Small intestine (tissue), 7 donors: Measurements from ENCODE around the gene ROR1. TPM values are rescaled to one million over a fixed set of nuclear protein-coding genes. Genes with fewer than 3 reads are reported as not detected.
"Not testable (repeated sequence)": the region's sequence is repeated elsewhere in the genome, so short reads cannot be mapped to it uniquely, and the experiment has no call there.

Experiments used
- DNase-seq, 2 donors: peaks; one replicate each; pipeline versions ENCODE4 v3.0.0 to v3.0.0-alpha.2; 2013
- FAIRE-seq: peaks from 2 replicates; lab custom pipeline; 2012; peaks lifted over from hg19 to GRCh38; lab: Jason Lieb, UNC
- H3K27ac ChIP-seq, 3 donors: one replicate each; pipeline ENCODE4 v1.5.1; 2013; ENCODE audit warnings: low read length in 2 of 3, mild to moderate bottlenecking in 2 of 3, control low read depth in 1 of 3, inconsistent platforms in 1 of 3, low read depth in 1 of 3, moderate library complexity in 1 of 3
- H3K27me3 ChIP-seq, 3 donors: one replicate each; pipeline ENCODE4 v1.6.1; 2013; ENCODE audit warnings: low read length in 3 of 3, inconsistent platforms in 1 of 3; ENCODE audit not compliant: control insufficient read depth in 3 of 3, insufficient read depth in 3 of 3
- H3K36me3 ChIP-seq, 3 donors: one replicate each; pipeline ENCODE4 v1.6.1; 2013; ENCODE audit warnings: low read length in 3 of 3, inconsistent platforms in 1 of 3, low read depth in 1 of 3, mild to moderate bottlenecking in 1 of 3, moderate library complexity in 1 of 3; ENCODE audit not compliant: control insufficient read depth in 3 of 3, insufficient read depth in 2 of 3
- H3K4me1 ChIP-seq, 3 donors: one replicate each; pipeline ENCODE4 v1.6.1; 2013; ENCODE audit warnings: low read length in 2 of 3, inconsistent platforms in 1 of 3, low read depth in 1 of 3, mild to moderate bottlenecking in 1 of 3, moderate library complexity in 1 of 3; ENCODE audit not compliant: control insufficient read depth in 3 of 3, insufficient read depth in 2 of 3
- H3K4me3 ChIP-seq, 3 donors: one replicate each; pipeline ENCODE4 v1.5.1; 2013; ENCODE audit warnings: low read length in 3 of 3, control low read depth in 1 of 3, inconsistent platforms in 1 of 3, low read depth in 1 of 3, mild to moderate bottlenecking in 1 of 3, moderate library complexity in 1 of 3
- H3K9me3 ChIP-seq, 2 donors: one replicate each; pipeline ENCODE4 v1.6.1; 2013; ENCODE audit warnings: low read depth in 1 of 2, low read length in 1 of 2; ENCODE audit not compliant: control insufficient read depth in 2 of 2, insufficient read depth in 1 of 2
- WGBS, 3 donors: extraction: QIAGEN DNeasy Blood & Tissue Kit; methylation state at CpG; one replicate each; pipeline ENCODE4 v1.1.7; 2013; 5-methylcytosine and 5-hydroxymethylcytosine counted together
- polyA plus RNA-seq, 4 donors: library from polyadenylated mRNA; stranded (reverse) in 3 of 4; unstranded in 1 of 4; fragments of 200-250 nt in 3 of 4; fragments of 120-200 nt in 1 of 4; gene quantifications; one replicate each; pipeline versions ENCODE4 v1.2.1 to v1.2.3, GENCODE V29; 2013
- donor health status: healthy with polysubstance abuse.
- donor health status: control.
- donor health status: control.
- donor health status: Bipolar disorder and iron deficiency.
- donor health status: healthy.

ROR1 gene
- polyA plus RNA-seq, 4 donors = 0.22 to 3.6 (median 3.2) TPM; not detected in 1

DNA sequence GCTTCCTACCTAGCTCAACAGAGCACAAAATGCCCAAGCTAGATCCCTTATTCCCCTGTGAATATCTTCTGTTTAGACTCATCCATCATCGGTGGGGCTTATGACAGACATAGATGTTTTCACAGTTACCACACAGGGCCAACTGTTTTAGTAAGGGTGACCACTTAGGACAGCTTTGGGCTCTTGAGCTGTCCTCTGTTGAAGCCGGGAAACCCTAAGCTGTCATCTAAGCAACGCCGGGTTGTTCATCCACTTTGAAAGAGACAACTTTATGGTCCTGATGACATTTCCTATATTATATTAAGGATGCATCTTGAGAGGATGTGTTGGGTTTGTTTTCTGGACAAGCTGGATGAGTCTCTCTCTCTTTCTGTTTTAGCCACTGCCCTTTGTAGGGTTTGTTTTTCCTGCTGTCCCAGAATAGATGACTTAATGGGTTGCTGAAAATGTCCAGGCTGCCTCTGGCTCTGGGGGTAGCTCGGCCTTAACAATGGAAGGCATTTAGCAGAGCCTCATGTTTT, 319.1 kb downstream of the ROR1 start:
- Histone ChIP-seq H3K9me3 (no peaks in the 10 kb centered on the region), H3K27ac (no peak overlapping the region), H3K27me3 (no peaks in the 10 kb centered on the region), H3K4me1 (no peaks in the 10 kb centered on the region), H3K4me3 (no peak overlapping the region), H3K36me3 (no peaks in the 10 kb centered on the region)
- 54 to 84% (median 76%) methylated on average over 5 of the region's 5 CpGs for WGBS, 3 donors
- no peak for DNase-seq
- FAIRE-seq = no peak

DNA sequence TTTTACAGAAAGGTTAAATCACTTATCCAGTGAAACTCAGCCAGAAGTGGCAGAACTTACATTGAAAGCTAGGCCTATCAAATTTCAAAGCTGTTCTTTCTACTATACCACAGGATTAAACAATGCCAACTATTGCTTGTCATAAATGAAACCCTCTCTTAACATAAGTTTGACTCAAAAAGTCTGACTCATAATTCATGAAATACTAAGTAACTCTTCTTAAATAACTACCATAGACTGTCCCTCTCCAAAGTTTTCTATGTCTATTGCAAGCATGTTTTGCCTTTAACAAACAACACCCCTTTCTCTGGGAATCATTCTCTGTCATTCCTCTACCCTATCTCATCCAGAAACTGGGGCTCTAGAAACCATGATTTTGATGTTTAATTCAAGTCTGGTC, 320.1 kb downstream of the ROR1 start:
- H3K36me3 ChIP-seq = no peaks in the 10 kb centered on the region
- no peaks in the 10 kb centered on the region for H3K9me3 ChIP-seq
- no peak overlapping the region for H3K4me3 ChIP-seq
- no peaks in the 10 kb centered on the region for H3K4me1 ChIP-seq
- FAIRE-seq = no peak
- H3K27me3 ChIP-seq = no peaks in the 10 kb centered on the region
- H3K27ac ChIP-seq = no peak overlapping the region
- no peak for DNase-seq

DNA sequence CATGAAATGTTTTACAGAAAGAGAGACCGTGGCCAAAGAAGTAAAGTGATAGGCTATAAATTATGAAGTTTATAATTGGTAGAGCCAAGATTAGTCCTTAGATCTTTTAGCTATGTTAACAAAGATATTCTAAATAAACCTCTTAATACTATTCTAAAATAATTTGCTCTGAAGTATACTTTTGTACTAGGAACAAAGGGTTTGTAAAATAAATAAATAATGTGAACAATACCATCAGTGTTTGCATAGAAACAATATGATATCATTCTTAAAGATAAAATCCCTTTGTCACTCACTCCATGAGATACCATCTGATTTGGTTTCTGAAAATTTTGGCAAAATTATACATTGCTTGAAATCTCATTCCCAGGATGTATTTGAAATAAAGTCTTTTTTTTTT, 322.0 kb downstream of the ROR1 start:
- 60 to 86% (median 80%) methylated on average over 1 of the region's 1 CpG for WGBS, 3 donors
- no peak for DNase-seq
- no peak overlapping the region for H3K4me3 ChIP-seq
- no peak overlapping the region for H3K27ac ChIP-seq
- no peak for FAIRE-seq
- H3K4me1 ChIP-seq = no peaks in the 10 kb centered on the region
- H3K36me3 ChIP-seq = no peaks in the 10 kb centered on the region
- no peaks in the 10 kb centered on the region for H3K9me3 ChIP-seq
- H3K27me3 ChIP-seq = no peaks in the 10 kb centered on the region

DNA sequence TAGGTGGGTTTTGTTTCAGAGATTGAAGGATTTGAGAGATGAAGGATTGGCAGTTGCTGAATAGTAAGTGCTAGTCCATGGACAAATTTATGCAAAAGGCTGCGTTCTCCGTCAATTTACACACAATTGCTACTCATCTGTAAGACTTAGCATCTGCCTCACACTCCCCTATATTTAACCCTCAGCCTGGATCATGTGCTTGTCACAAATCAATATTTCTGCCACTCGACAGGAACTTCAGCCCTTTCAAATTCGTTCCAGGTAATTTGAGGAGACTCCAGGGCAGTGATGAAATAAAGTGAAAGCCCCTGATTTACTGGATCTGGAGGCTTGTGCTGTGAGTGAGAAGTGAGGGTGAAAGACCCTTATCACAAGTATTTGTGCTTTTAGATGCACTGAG, 324.0 kb downstream of the ROR1 start:
- DNase-seq = no peak
- WGBS, 3 donors = 68 to 88% (median 71%) methylated on average over 4 of the region's 4 CpGs
- FAIRE-seq = no peak

DNA sequence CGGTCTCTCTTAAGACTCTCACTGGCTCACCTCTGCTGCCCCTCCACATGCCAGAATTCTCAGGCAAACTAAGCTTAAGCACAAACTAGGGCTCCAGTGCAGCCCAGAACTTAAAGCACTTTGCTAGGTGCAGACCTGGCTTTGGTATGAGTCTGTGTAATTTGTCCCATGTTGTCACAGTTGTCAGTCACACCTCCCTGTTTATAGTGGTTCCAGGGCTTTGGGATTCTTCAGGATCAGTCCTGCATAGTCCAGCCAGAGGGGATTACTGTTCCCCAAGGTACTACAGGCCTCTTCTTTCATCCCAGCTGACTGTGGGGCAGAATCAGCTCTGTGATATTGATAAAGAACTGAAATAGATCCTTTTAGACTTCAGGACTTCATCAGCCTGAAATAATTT, 324.6 kb downstream of the ROR1 start:
- no peaks in the 10 kb centered on the region for H3K4me1 ChIP-seq
- no peak overlapping the region for H3K27ac ChIP-seq
- WGBS, 3 donors = 95 to 100% (median 95%) methylated on average over 1 of the region's 1 CpG
- H3K36me3 ChIP-seq = no peaks in the 10 kb centered on the region
- H3K4me3 ChIP-seq = no peak overlapping the region
- H3K9me3 ChIP-seq = no peaks in the 10 kb centered on the region
- FAIRE-seq (no peak), DNase-seq (no peak)
- no peaks in the 10 kb centered on the region for H3K27me3 ChIP-seq

More for the DNA sequence above, 324.0 kb downstream of the ROR1 start:
- no peaks in the 10 kb centered on the region for H3K27me3 ChIP-seq
- H3K4me3 ChIP-seq = no peak overlapping the region
- no peak overlapping the region for H3K27ac ChIP-seq
- no peaks in the 10 kb centered on the region for H3K4me1 ChIP-seq
- no peaks in the 10 kb centered on the region for H3K36me3 ChIP-seq
- H3K9me3 ChIP-seq = no peaks in the 10 kb centered on the region

DNA sequence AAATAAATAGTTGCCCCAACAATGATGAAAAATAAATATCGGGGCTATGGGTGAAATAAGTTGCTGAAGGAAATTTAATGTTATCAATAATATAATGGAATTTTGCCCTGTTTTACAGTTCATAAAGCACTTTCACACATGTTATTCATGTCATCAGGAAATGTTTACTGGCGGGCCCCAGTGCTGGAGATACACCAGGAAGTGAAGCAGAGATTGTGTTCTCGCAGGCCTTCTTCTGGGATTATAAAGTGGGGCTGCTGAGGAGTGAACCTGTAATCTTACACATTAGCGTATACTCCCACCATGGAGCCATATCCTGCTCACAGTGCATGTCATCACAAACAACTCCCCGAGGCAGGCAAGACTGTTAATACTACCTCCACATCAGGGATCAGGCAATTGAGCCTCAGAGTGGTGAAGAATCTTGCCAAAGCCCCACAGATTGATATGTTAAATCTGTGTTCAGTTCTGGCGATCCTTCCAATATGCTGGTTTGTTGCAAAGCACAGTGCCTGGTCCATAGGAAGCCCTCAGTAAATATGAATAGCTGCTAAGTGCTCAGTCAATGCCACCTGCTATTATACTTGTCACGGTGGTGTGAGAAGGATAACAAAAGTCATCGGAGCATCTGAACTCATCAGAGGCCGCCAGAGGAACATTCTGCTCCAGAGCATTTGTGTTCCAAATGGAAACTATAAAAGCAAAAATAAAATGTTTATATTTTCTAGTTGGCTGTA, 325.2 kb downstream of the ROR1 start:
- no peak overlapping the region for H3K27ac ChIP-seq
- no peaks in the 10 kb centered on the region for H3K9me3 ChIP-seq
- no peak overlapping the region for H3K4me3 ChIP-seq
- no peaks in the 10 kb centered on the region for H3K36me3 ChIP-seq
- FAIRE-seq (no peak), DNase-seq (no peak)
- no peaks in the 10 kb centered on the region for H3K4me1 ChIP-seq
- H3K27me3 ChIP-seq = no peaks in the 10 kb centered on the region
- WGBS, 3 donors = 67 to 81% (median 80%) methylated on average over 9 of the region's 9 CpGs

DNA sequence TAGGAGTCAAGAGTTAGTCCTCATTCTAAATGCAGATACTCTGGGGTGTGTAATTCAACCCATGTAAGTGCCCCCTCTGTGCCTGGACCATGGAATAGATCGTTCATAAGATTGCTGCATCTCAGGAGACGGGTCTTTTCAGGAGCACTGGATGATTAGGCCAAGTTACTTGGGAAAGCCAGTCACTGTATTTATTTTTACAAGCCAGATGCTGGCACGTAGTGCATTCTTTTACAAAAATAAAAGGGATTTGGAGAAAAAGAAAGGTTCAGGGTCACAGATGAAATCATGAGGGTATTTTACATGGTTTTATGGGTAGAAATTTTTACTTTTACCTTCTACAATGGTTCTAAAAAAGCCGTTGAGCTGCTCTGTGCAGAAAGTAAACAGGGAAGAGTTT, 327.0 kb downstream of the ROR1 start:
- Histone ChIP-seq H3K4me1 (no peaks in the 10 kb centered on the region), H3K9me3 (no peaks in the 10 kb centered on the region)

DNA sequence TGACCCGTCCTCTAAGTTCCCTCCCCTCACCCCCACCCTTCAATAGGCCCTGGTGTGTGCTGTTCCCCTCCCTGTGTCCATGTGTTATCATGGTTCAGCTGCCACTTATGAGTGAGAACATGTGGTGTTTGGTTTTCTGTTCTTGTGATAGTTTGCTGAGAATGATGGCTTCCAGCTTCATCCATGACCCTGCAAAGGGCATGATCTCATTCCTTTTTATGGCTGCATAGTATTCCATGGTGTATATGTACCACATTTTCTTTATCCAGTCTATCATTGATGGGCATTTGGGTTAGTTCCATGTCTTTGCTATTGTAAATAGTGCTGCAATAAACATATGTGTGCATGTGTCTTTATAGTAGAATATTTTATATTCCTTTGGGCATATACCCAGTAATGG, 330.8 kb downstream of the ROR1 start:
- 79 to 95% (median 82%) methylated on average over 1 of the region's 1 CpG for WGBS, 3 donors
- not testable (repeated sequence) for H3K27ac ChIP-seq, H3K9me3 ChIP-seq

More for the DNA sequence above, 327.0 kb downstream of the ROR1 start:
- Histone ChIP-seq H3K27ac (no peak overlapping the region), H3K36me3 (no peaks in the 10 kb centered on the region), H3K27me3 (no peaks in the 10 kb centered on the region), H3K4me3 (no peak overlapping the region)
- no peak for DNase-seq
- WGBS, 3 donors = 81 to 88% (median 82%) methylated on average over 4 of the region's 4 CpGs
- FAIRE-seq = no peak

DNA sequence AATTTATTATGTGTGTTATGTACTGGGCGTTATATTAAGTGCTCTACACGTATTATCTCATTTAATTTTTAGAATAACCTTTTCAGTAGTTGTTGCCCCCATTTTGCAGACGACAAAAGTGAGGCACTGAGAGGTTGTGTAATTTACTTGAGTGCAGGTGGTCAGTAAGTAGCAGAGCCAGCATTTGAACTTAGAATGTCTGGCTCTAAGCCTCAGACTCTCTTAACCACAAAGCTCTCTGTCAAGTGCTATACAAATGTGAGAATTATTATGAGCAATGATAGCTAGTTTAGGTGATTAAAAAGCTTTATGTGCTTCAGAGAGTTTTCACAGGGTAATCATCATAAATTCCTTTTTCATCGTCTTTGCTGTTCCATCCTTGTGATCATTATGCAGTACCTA, 333.3 kb downstream of the ROR1 start:
- 85 to 91% (median 85%) methylated on average over 4 of the region's 4 CpGs for WGBS, 3 donors
- H3K9me3 ChIP-seq = no peaks in the 10 kb centered on the region
- DNase-seq (no peak), FAIRE-seq (no peak)
- no peaks in the 10 kb centered on the region for H3K4me1 ChIP-seq
- no peaks in the 10 kb centered on the region for H3K36me3 ChIP-seq
- H3K27ac ChIP-seq = no peak overlapping the region
- H3K4me3 ChIP-seq = no peak overlapping the region
- H3K27me3 ChIP-seq = no peaks in the 10 kb centered on the region

More for the DNA sequence above, 330.8 kb downstream of the ROR1 start:
- H3K27me3 ChIP-seq, FAIRE-seq, H3K4me3 ChIP-seq, H3K4me1 ChIP-seq, DNase-seq, H3K36me3 ChIP-seq: not testable (repeated sequence)
